Measurements from ENCODE around the gene ZDHHC3. TPM values are rescaled to one million over a fixed set of nuclear protein-coding genes. Genes with fewer than 3 reads are reported as not detected.

ZDHHC3 gene
- total and polyA plus RNA-seq, 2 experiments from 2014 or later, result 60.3 to 62.0 TPM

DNA sequence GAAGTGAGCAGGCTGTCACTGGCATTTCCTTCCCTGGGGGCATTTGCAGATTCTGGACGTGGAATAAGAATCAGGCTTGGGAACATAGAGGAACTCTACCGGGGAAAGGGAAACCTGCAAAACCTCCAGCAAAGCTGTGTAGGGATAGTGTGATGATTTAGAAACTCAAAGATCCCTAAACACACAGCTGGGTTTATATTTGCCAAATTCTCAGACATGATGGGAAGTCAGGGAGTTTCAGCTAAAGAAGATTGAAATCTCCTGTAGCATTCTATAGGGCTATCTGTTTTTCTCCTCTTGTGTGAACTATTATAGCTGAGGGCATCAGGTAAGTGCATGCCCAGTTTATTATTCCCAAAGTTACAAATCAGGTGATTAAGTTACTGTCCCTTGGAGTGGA is 40.9 kb upstream of the ZDHHC3 start:
- no peaks in the 10 kb centered on the region for H4K20me1 ChIP-seq (ENCODE audit: insufficient read depth, poor library complexity, severe bottlenecking)
- H3K36me3 ChIP-seq (replicated peaks; ENCODE audit: insufficient read depth, low read depth), result no peaks in the 10 kb centered on the region
- H3K9me2 ChIP-seq (replicated peaks; ENCODE audit: insufficient read depth), result no peaks in the 10 kb centered on the region
- no peak for TF ChIP-seq EZH2 (IDR thresholded peaks at IDR 0.05; ENCODE audit: borderline replicate concordance)
- TF ChIP-seq, protein P1, sequence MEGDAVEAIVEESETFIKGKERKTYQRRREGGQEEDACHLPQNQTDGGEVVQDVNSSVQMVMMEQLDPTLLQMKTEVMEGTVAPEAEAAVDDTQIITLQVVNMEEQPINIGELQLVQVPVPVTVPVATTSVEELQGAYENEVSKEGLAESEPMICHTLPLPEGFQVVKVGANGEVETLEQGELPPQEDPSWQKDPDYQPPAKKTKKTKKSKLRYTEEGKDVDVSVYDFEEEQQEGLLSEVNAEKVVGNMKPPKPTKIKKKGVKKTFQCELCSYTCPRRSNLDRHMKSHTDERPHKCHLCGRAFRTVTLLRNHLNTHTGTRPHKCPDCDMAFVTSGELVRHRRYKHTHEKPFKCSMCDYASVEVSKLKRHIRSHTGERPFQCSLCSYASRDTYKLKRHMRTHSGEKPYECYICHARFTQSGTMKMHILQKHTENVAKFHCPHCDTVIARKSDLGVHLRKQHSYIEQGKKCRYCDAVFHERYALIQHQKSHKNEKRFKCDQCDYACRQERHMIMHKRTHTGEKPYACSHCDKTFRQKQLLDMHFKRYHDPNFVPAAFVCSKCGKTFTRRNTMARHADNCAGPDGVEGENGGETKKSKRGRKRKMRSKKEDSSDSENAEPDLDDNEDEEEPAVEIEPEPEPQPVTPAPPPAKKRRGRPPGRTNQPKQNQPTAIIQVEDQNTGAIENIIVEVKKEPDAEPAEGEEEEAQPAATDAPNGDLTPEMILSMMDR (IDR thresholded peaks at IDR 0.05; ENCODE audit: poor library complexity), result no peak
- TF ChIP-seq EZH2phosphoT487 (IDR thresholded peaks at IDR 0.05; ENCODE audit: low read depth, severe bottlenecking, unreplicated experiment), result no peak
- no peaks in the 10 kb centered on the region for H3K9me3 ChIP-seq (ENCODE audit: low read depth)
- H3K4me3 ChIP-seq, result no peak overlapping the region
- H3K4me1 ChIP-seq (ENCODE audit: insufficient read depth), result peaks cover 5% of the 10 kb centered on the region
- WGBS (ENCODE audit: low lambda C conversion rate, missing lambda C conversion rate), result 62% methylated on average over 2 of the region's 2 CpGs
- no peaks in the 10 kb centered on the region for H3K79me2 ChIP-seq
- no peak overlapping the region for H3K27ac ChIP-seq
- no peaks in the 10 kb centered on the region for H3K27me3 ChIP-seq
- H2AFZ ChIP-seq, result no peak overlapping the region
- no peak for DNase-seq (ENCODE audit: low spot score)
- H3K4me2 ChIP-seq, result no peak overlapping the region

DNA sequence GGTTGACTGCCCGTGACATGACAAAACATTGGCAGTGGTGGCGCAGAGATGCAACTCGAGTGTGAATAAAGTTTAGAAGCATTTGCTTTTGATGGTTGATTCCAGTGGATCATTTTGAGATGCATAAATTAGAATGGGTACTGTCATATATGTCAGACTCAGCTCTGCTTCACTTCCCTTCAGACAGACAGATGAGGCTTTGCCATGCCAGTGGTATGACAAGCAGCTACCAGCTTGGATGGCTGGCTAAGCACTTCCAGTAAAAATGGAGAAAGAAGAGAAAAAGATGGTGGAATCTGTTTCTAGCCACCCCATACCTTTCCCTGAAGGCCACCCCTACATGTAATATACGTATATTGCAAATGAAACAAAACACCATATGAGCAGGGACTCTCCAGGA is 36.6 kb upstream of the ZDHHC3 start:
- Histone ChIP-seq H3K27me3 (no peaks in the 10 kb centered on the region), H2AFZ (no peak overlapping the region), H3K4me3 (no peak overlapping the region), H3K79me2 (no peaks in the 10 kb centered on the region), H3K27ac (peak overlapping the region; percentile 75), H3K9me2 (replicated peaks; ENCODE audit: insufficient read depth) (no peaks in the 10 kb centered on the region), H3K4me1 (ENCODE audit: insufficient read depth) (peaks cover 8% of the 10 kb centered on the region), H3K4me2 (peak overlapping the region; percentile 47), H3K36me3 (replicated peaks; ENCODE audit: insufficient read depth, low read depth) (no peaks in the 10 kb centered on the region), H4K20me1 (ENCODE audit: insufficient read depth, poor library complexity, severe bottlenecking) (no peaks in the 10 kb centered on the region), H3K9me3 (ENCODE audit: low read depth) (no peaks in the 10 kb centered on the region)
- no peak for DNase-seq (ENCODE audit: low spot score)
- 96% methylated on average over 4 of the region's 4 CpGs for WGBS (ENCODE audit: low lambda C conversion rate, missing lambda C conversion rate)
- TF ChIP-seq EZH2phosphoT487 (IDR thresholded peaks at IDR 0.05; ENCODE audit: low read depth, severe bottlenecking, unreplicated experiment) (no peak), EZH2 (IDR thresholded peaks at IDR 0.05; ENCODE audit: borderline replicate concordance) (no peak)
- TF ChIP-seq, protein P1 (IDR thresholded peaks at IDR 0.05; ENCODE audit: poor library complexity), result no peak

DNA sequence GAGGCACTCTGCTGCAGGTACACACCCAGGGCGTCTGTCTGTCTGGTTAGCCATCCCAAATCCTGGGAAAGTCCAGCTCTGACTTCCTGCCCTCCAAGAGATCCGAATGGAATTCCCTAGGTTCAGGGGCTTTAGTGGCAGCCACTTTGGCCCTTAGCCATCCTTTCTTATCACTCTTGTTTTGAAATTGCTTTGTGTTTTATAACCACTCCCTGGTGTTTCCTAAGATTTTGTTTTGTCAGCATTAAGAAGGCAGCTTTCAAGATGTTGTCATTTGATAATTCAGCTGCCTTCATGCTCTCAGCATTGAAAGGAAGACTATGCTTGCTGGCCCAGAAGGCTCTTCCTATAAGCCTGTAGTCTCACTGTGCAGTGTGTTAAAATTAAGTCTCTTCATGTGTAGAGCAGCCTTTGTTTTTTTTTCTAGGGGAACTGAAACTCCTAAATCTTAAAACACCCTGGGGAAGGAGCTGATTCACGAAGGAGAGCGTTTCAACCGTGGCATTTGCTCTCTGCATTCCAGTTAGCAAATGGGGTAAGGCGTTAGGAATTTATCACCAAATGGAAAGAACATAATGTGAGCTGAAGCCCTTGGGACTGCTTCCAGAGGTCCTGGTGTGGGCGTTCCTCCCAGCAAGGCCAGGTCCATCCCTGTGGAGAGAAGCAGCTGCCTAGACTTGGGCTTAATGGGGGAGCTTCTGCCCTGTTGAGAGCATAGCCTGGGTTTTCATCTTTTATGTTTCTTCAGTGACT is 36.0 kb upstream of the ZDHHC3 start:
- H4K20me1 ChIP-seq (ENCODE audit: insufficient read depth, poor library complexity, severe bottlenecking), result no peaks in the 10 kb centered on the region
- TF ChIP-seq EZH2 (IDR thresholded peaks at IDR 0.05; ENCODE audit: borderline replicate concordance) (no peak), EZH2phosphoT487 (IDR thresholded peaks at IDR 0.05; ENCODE audit: low read depth, severe bottlenecking, unreplicated experiment) (no peak)
- TF ChIP-seq, protein P1 (IDR thresholded peaks at IDR 0.05; ENCODE audit: poor library complexity), result no peak
- H3K27ac ChIP-seq, result peak overlapping the region; percentile 75
- no peak overlapping the region for H2AFZ ChIP-seq
- H3K27me3 ChIP-seq, result no peaks in the 10 kb centered on the region
- H3K4me2 ChIP-seq, result peak overlapping the region; percentile 47
- no peaks in the 10 kb centered on the region for H3K79me2 ChIP-seq
- peaks cover 8% of the 10 kb centered on the region for H3K4me1 ChIP-seq (ENCODE audit: insufficient read depth)
- 56% methylated on average over 7 of the region's 7 CpGs for WGBS (ENCODE audit: low lambda C conversion rate, missing lambda C conversion rate)
- H3K9me3 ChIP-seq (ENCODE audit: low read depth), result no peaks in the 10 kb centered on the region
- no peaks in the 10 kb centered on the region for H3K36me3 ChIP-seq (replicated peaks; ENCODE audit: insufficient read depth, low read depth)
- no peaks in the 10 kb centered on the region for H3K9me2 ChIP-seq (replicated peaks; ENCODE audit: insufficient read depth)
- peak; percentile 36 for DNase-seq (ENCODE audit: low spot score)
- H3K4me3 ChIP-seq, result no peak overlapping the region

Measured in hepatocyte (in vitro differentiated cells).